22Rv1 (cell line): ENCODE data around the gene GCAT.
A peak's percentile ranks its signal among the peaks of the same experiment; 100 is the strongest.

Experiments used
- H3K27ac ChIP-seq: fragments of 450-650 bp; 2 replicates; pipeline ENCODE4 v1.5.1; 2017
- CTCF ChIP-seq: fragments of 450-650 bp; IDR thresholded peaks from 2 replicates; pipeline ENCODE4 v1.5.1; 2017; ENCODE audit warnings: mild to moderate bottlenecking
- ZFX ChIP-seq: fragments of 450-650 bp; IDR thresholded peaks from 2 replicates; pipeline ENCODE4 v1.6.1; 2017; ENCODE audit warnings: antibody characterized with exemption, borderline replicate concordance

The GCAT gene

GRCh38 chr22:37862570-37863325 is 55.0 kb downstream of the GCAT start:
- TF ChIP-seq ZFX (no peak), CTCF (no peak)
- 0 out of 2 replicates have a peak overlapping the region, but pooled peaks have one; percentile 17 for H3K27ac ChIP-seq

GRCh38 chr22:37865510-37865909 is 57.8 kb downstream of the GCAT start:
- H3K27ac ChIP-seq: no peak overlapping the region
- no peak for TF ChIP-seq ZFX
